HG03025 (cell line): ENCODE results near the gene CPA5.
"Not testable (repeated sequence)": the region's sequence is repeated elsewhere in the genome, so short reads cannot be mapped to it uniquely, and the experiment has no call there.

Experiments
- ATAC-seq: cut with Tn5 transposase; IDR thresholded peaks from one replicate; pipeline ENCODE4 v1.9.1; 2021; ENCODE audit warnings: mild to moderate bottlenecking, moderate library complexity; ENCODE audit not compliant: unreplicated experiment, low FRiP score

Gene CPA5

DNA sequence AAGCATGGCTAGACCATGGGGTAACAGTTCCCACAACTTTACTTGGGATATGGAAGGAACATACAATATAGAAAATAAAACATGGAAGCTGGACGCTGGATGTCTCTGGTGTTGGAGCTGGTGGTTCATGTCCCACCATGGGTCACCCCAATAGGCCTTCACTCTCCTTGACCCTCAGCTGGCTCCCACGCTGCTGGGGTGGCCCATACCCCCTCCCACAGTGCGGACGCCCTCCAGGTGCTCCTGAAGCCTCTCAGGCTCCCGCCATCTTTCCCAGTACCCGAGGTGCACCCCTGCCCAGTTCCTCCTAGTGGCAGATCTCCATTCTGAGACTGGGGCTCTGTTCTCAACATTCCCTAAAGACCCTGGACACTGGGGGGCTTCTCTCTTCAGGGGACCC, 29.9 kb downstream of the CPA5 start:
- ATAC-seq = no peak

DNA sequence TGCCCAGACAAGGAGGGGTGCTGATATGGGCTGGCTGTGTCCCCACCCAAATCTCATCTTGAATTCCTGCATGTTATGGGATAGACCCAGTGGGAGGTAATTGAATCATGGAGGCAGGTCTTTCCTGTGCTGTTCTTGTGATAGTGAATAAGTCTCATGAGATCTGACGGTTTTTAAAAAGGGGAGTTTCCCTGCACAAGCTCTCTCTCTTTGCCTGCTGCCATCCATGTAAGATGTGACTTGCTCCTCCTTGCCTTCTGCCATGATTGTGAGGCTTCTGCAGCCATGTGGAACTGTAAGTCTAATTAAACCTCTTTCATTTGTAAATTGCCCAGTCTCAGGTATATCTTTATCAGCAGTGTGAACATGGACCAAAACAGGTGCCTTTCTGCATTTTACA, 31.8 kb downstream of the CPA5 start:
- not testable (repeated sequence) for ATAC-seq

DNA sequence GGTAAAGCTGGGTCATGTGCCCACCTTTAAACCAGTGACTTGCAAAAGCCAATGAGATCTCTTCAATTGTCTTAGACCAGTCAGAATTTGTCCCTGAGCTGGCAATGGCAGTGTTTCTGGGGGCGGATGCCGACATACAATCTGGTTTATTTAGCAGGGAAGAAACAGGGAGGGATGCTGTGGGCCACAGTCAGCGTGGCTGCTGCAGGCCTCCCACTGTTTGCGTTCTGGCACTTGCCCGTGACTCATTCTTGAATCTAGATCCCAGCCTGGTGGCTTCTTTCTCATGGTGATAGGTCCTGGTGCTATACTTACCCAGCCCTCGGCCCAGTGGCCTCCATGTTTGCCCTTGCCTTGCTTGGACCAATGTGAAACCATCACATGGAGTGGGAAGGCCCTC, 32.6 kb downstream of the CPA5 start:
- no peak for ATAC-seq

DNA sequence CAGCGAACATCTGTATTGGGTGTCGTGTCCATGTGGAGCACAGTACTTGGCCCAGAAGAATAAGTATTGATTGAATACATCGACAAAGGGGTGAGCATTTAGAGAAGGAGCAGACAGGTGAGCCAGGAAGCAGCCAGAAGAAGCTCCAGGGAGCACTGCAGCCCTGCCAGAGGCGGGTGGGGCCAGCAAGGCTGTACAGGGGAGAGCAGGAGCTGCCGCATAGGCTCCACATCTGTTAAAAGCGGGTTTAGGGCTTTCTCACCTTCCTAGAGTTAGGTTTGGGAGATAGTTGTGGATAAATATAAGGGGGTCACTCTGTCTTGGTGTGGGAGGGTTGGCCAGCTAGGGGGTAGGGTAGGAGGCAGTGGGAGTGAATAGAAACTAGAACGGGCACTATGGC, 34.4 kb downstream of the CPA5 start:
- no peak for ATAC-seq

DNA sequence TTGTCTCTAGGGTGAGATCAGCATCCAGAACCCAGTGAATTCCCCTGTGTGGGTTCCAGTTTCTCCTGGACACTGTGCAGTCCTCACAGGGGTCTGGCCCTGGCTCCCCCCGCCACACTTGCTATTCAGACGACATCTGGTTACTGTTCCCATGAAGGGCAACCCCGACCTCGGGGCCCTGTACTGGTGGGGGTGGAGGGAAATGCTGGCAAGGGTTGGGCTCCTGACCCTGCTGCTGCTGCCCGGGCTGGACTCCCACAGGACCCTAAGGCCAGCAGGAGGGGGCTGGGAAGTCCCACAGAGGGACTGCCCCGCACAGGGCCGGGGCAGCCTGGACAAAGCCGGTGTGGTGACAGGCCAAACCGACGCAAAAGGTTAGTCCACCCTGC, 34.9 kb downstream of the CPA5 start:
- ATAC-seq = no peak

DNA sequence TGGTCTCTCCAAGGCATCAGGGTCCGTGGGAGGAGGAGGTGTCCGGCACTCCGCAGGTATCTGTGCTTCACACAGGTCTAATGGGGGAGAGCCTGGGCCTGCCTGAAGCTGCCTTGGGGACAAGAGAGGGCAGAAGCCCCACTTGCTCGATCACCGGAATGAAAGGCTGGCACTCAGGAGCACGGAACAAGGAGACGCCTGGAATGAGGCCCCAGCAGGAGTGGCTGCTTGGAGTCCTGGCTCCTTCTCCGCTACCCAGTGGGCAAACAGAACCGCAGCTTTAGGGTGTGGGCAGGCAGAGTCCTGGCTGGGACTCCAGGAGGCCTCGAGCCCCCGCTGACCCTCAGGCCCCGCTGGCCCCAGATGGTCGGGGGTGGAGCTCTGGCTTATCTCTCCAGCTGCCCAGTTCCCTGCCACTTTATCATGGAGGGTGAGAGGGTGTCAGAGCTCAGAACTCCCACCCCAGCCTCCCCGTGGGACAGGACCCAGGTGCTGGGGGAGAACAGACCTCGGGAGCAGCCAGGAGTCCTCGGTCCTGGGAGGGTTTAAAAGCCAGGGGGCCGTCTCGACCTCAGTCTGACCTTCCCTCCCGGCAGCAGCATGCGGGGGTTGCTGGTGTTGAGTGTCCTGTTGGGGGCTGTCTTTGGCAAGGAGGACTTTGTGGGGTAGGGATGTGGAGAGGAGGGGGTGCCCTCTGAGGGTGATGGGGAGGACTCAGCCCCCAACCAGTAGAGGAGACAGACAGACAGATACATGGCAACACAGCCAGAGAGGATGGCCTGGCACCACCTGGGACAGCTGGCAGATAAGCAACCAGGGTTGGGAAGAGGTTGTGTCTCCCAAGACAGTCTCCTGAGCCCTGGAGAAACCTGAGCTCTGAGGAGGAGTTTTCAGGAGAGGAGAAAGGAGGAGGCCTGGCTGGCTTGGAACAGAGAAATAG, 35.6 kb downstream of the CPA5 start, which contains the start of gene CPA1:
Gene CPA1, plus strand, starts transcription at position 574 of the 940 bp plus-strand sequence. Its CDS starts 27 bp downstream, at position 601.
- no peak for ATAC-seq

DNA sequence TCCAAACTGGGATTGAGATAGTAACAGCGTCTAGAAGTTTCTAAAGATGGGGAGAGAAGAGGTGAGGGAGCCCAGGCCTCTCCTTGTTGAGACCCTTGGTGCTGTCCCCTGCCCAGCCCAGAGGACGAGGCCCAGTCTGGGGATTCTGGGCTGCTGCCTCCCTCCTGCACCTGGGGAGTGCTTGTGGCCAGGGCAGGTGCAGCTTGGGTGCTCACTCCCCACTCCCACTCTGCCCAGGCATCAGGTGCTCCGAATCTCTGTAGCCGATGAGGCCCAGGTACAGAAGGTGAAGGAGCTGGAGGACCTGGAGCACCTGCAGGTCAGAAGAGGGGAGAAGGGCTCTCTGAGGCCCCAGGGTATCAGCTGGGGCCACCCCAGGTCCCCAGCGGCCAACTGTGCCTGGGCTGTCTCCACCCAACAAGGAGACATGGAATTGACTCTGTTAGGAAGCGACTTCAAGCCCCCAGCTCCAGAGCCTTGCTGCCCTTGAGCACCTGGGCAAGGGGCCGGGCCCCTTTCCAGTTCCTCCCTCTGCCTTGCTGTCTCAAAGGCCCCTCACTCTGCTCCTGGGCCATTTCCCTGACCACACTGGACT, 36.3 kb downstream of the CPA5 start:
- no peak for ATAC-seq

DNA sequence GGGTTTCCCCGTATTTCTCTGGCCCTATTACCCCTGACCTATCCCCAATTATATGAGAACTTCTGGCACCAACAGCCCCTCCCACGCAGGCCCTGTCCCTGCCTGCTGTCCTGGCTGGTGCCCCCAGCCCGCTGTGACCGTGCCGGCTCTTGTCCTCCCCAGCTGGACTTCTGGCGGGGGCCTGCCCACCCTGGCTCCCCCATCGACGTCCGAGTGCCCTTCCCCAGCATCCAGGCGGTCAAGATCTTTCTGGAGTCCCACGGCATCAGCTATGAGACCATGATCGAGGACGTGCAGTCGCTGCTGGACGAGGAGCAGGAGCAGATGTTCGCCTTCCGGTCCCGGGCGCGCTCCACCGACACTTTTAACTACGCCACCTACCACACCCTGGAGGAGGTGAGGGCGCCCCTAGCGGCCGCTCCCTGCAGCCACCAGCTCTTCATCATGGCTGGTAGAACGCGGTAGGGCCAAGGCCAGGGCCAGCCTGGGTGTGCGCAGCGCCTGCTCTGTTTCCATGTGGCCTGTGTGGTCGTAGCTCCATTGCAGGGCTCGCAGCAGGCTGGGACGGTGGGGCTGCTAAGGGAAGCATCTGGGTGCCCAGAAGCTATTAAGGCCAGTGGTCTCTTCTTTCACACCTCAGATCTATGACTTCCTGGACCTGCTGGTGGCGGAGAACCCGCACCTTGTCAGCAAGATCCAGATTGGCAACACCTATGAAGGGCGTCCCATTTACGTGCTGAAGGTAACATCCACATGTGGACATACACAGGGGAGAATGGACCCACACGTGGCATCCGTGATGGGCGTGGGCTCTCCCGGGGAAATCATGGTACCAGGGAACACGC, 37.1 kb downstream of the CPA5 start:
- no peak for ATAC-seq

DNA sequence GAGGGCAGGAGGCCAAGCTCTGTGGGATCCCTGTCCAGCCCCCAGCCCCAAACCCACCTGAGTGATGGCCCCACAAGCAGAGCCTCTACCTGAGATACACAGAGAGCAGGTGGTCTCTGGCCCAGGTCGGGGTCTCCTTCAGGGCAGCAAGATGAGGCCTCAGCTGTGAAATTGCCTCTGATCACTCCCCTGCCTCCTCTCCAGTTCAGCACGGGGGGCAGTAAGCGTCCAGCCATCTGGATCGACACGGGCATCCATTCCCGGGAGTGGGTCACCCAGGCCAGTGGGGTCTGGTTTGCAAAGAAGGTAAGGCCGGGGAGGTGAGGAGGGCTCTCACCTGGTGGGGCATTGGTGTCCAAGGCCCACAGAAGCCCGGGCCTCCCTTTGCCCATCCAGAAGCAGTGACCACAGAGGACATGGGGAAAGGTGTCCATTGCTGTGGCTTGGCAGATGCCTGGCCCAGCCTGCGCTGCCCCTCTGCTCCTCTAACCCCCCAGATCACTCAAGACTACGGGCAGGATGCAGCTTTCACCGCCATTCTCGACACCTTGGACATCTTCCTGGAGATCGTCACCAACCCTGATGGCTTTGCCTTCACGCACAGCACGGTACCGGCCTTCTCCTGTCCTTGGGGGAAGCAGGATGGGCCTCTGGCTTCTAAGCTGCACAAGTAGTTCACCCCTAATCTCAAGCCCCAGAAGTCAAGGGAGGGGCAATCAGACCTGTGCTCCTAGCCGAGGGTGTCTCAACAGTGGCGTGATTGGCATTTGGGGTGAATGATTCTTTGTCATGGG, 38.8 kb downstream of the CPA5 start:
- no peak for ATAC-seq

DNA sequence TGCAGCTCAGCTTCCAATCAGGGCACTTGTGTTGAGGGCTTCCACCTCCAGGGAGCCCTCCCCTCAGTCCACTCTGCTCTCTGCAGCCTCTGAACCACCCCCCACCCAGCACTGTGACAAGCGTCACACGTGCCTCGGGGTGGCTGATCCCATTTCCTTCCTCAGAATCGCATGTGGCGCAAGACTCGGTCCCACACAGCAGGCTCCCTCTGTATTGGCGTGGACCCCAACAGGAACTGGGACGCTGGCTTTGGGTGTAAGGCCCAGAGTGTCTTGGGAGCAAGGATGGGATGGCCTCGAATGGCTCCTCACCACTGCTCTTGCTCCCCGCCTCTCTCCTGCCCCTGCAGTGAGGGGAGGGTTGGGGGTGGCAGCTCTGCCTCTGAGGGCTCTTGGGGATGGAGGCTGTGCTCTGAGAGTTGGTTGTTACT, 39.8 kb downstream of the CPA5 start:
- ATAC-seq = no peak

DNA sequence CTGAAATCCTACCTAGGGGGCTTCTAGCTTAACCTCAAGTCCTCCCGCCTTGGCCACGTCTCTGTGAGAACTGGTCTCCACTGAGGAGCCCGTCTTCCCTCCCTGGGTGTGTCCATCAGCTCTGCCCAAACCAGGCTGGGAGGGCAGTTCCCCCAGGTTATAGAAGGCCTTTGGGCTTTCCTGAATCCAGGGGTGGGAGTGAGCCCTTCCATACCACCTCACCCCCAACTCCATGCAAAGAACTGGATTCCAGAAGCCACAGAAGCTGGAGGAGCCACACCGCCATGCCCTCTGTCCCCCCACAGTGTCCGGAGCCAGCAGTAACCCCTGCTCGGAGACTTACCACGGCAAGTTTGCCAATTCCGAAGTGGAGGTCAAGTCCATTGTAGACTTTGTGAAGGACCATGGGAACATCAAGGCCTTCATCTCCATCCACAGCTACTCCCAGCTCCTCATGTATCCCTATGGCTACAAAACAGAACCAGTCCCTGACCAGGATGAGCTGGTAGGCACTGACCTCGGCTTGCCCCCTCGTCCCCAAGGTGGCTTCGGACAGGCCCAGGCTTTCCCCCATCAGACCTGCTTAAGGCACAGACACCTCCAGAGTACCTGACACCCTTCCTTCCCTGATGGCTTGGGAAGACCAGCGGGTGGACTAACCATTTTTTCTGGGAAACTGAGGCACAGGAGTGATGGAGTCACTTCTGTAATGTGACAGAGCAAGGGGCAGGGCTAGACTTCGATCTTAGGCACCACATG, 40.4 kb downstream of the CPA5 start:
- ATAC-seq = no peak

DNA sequence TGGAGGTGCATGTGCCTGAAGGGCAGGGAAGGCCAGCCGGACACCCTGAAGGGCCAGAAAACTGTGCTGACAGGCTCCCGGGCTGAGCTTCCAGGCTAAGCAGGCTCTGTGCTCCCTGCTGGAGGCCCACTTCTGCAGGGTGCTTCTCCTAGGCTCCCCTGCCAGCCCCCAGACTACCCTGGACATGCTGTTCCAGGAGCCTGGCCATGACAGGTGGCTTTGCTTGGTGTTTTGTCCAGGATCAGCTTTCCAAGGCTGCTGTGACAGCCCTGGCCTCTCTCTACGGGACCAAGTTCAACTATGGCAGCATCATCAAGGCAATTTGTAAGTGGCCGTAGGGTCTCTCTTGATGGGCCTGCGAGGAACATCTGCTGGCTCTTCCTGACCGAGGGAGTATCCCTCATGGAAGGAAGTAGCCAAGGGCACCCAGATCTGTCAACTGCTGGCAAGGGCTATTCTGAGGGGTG, 41.0 kb downstream of the CPA5 start:
- no peak for ATAC-seq

DNA sequence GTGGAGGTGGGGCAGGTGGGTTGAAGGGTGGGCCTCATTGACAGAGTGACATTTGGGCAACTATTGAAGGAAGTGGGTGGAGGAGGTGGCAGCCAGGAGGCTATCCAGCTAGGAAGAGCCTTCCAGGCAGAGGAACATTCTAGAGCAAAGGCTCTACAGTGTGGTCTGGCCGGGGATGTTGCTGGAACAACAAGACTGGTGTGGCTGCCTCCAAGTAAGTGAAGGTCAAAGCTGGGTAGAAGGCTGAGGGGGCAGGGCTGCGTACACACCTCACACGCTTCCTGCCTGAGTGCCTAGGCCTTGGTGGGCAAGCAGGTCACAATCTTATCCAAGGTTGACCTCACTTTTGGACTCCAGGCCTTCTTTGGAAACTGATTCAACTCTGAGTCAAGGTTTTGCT, 42.3 kb downstream of the CPA5 start:
- ATAC-seq = no peak

DNA sequence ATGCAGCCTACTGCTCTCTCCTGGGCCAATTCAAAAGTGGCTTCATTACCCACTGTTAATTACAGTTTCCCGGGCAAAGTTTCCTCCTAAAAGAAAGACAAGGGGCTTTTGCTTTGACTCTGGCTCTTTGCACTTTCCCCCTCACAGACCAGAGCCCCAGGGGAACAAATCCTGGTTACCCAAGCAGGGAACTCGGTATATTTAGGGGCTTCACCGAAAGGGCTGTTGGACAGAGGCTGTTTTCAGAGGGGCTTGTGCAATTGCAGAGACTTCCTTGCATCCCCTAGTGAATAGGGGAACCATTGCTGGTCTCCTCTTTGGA, 42.7 kb downstream of the CPA5 start:
- no peak for ATAC-seq

DNA sequence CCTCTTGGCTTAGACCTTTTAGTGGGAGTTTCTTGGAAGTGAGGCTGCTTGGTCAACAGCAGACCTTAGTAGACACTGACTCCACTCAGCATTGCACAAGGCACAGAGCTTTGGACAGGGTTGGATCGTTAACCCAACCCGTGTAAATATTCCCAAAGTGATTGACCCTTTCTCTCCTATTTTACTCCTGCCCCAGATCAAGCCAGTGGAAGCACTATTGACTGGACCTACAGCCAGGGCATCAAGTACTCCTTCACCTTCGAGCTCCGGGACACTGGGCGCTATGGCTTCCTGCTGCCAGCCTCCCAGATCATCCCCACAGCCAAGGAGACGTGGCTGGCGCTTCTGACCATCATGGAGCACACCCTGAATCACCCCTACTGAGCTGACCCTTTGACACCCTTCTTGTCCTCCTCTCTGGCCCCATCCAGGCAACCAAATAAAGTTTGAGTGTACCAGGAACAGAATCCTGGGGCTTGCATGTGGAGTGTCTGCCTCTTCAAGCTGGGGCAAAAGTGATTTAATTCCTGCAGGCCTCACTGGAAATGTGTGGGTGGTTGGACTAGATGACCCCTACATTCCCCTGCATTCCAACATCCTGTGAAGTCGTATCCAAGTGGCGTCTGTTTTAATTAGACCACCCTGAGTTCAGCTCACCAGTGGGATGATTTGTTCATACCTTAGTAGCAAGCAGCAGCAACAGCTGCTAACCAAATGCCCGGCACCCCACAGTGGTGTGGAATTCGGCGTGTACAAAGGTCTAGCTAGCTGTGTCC, 43.2 kb downstream of the CPA5 start:
- ATAC-seq = no peak

DNA sequence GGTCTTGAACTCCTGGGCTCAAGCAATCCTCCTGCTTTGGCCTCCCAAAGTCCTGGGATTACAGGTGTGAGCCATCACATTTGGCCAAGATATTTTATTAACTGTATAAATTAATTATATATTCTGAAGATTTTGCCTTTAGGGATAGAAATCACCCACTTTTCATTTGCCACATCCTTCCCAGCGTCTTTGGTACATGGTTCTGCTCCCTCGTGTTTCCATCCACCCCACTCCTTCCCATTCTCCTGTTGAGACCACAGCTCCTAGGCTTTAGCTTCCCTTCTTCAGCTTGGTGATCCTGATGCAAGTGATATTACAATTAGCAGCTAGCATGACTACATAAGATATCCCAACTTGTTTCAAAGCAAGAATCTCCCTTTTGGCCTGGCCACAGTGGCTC, 44.1 kb downstream of the CPA5 start:
- no peak for ATAC-seq

DNA sequence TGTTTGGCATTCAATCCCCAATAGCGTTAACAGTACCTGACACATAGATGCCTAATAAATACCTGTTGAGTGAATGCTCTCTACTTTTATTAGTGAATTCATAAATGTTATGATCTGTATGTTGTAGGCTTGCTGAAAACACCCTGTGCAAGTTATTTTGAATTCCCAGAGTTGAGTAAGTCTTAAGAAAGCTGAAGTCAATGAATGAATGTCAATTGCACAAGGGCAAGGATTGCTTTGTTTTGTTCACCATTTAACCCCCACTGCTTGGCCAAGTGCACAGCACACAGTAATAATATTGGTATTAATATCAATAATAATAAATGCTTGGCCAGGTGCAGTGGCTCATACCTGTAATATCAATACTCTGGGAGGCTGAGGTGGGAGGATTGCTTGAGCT, 45.9 kb downstream of the CPA5 start:
- ATAC-seq = no peak

DNA sequence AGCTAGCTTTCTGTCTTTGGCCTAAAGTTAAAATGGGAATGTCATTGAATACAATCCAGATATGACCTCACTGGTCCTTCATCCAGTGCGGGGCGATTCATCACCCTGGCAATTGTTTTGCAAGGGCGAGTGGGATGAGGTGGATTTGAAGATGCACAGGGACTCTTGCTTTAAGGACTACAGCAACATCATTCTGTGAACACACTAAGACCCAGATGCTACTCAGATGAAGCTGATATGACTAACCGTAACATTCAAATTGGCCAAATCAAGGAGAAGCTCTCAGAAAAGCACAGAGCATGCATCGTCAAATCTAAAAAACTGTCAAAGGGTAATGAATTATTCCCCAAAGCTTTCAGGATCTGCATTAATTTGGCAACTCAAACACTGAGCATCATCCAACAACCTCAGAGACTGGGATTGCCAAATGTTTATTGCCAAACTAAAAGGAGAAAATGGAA, 48.5 kb downstream of the CPA5 start:
- ATAC-seq = no peak
